CD4-positive, alpha-beta T cell treated with Interleukin-4 for 4 hours (primary cell): ENCODE data around the gene SLC35F4.
"Not testable (repeated sequence)": the region's sequence is repeated elsewhere in the genome, so short reads cannot be mapped to it uniquely, and the experiment has no call there.

Experiments used
- DNase-seq: peaks from one replicate; pipeline ENCODE4 v3.0.0-alpha.2; 2020

The SLC35F4 gene

GRCh38 chr14:57771801-57772200 is 94.1 kb downstream of the SLC35F4 start:
- DNase-seq: no peak

GRCh38 chr14:57769863-57770523 is 95.9 kb downstream of the SLC35F4 start:
- no peak for DNase-seq

- no peak for DNase-seq
Measured at GRCh38 chr14:57761800-57762199, 104.1 kb downstream of the SLC35F4 start.

GRCh38 chr14:57760896-57761295 is 105.0 kb downstream of the SLC35F4 start:
- DNase-seq: no peak

- DNase-seq: no peak
Measured at GRCh38 chr14:57755018-57755521, 110.8 kb downstream of the SLC35F4 start.

- DNase-seq: no peak
Measured at GRCh38 chr14:57754527-57754926, 111.4 kb downstream of the SLC35F4 start.

DNA sequence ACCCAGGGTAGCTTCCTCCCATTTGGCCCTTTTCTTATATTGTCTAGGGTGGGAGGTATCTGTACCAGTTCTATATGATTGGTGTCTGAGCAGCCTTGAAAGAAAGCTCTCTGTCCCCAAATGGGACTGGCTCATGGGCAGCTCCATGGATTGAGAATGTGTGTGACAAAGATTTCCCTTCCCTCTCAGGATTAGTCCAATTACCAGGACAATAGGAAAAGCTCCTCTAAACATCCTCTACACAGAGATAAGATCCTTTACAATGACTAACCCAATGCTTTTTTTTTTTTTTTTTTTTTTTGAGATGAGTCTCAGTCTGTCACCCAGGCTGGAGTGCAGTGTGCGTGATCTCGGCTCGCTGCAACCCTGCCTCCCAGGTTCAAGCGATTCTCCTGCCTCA is 112.1 kb downstream of the SLC35F4 start:
- no peak for DNase-seq

GRCh38 chr14:57752142-57752695 is 113.7 kb downstream of the SLC35F4 start:
- DNase-seq: not testable (repeated sequence)

GRCh38 chr14:57751400-57751799 is 114.5 kb downstream of the SLC35F4 start:
- no peak for DNase-seq

DNA sequence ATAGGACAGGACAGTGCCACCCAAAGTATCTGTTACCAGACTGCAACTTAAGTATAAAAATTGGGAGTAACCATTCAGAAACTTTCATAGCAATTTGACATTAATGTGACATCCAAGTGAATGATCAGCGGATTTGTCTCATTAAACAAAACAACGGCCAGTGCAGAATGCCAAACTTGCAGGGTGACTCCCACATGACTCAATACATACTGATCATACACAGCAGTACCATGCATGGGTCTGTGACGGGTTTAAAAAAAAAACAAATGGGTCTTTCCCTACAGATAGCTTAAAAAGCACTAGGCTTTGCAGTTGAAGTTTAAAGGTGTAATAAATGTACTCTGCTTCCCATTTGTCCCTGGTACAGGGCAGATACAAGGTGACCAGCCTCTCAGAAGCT is 116.6 kb downstream of the SLC35F4 start:
- DNase-seq: no peak

GRCh38 chr14:57748279-57748678 is 117.6 kb downstream of the SLC35F4 start:
- DNase-seq: no peak

DNA sequence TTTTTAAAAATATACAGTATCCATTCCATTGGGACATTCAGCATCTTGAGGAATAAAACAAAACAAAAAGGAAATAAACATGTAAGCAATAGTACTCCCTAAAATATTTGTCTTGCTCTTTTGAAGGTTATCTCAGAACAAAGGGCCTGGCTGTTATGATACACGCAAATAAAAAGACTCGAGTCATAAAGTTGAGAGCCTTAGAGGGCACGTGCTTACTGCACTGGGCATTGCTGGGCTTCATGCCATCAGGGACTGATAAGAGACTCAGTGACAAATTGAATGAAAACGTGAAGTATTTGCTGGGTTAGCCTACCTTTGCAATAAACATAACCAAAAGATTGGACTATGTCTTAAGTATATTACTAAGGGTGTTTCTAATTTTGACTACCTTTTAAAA is 118.9 kb downstream of the SLC35F4 start:
- DNase-seq: no peak

- no peak for DNase-seq
Measured at GRCh38 chr14:57746563-57746962, 119.3 kb downstream of the SLC35F4 start.

- DNase-seq: no peak
Measured at GRCh38 chr14:57739516-57739915, 126.4 kb downstream of the SLC35F4 start.

GRCh38 chr14:57737598-57737997 is 128.3 kb downstream of the SLC35F4 start:
- DNase-seq: no peak

DNA sequence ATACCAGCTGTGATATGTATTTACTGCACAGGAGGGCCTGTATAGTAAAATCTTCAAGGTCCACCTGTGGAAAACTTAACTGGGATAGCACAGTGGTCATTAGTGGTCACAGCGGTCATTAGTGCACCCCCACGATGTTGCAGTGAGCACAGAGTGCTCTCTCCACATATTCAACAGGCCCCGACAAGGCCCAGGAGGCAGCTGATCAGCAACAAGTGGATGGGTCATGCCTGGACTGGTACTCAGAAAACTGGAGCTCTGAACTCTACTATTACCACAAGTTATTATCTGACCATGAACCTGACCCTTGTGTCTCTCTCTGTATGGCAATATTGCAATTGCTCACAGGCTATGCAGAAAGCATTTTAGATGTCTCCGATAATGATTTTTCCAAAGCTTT is 129.5 kb downstream of the SLC35F4 start:
- DNase-seq: no peak

DNA sequence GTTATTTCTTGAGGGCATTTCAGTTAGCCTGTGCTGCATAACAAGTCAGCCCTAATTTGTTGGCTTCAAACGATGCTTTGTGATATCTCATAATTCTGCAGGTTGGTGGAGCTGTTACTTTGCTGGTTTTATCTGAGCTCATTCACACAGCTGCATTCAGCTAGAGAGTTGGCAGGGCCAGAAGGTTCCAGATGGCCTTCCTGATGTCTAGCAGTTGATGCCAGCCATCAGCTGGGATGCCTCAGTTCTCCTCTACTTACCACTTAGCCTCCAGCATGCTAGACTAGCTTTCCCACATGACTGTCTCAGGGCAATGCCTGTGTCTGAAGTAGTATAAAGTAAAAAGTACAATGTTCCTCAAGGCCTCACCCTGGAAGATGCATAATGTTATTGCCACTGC is 130.6 kb downstream of the SLC35F4 start:
- DNase-seq: no peak

GRCh38 chr14:57732463-57733285 is 133.2 kb downstream of the SLC35F4 start:
- no peak for DNase-seq

GRCh38 chr14:57729208-57730187 is 136.4 kb downstream of the SLC35F4 start:
- no peak for DNase-seq

DNA sequence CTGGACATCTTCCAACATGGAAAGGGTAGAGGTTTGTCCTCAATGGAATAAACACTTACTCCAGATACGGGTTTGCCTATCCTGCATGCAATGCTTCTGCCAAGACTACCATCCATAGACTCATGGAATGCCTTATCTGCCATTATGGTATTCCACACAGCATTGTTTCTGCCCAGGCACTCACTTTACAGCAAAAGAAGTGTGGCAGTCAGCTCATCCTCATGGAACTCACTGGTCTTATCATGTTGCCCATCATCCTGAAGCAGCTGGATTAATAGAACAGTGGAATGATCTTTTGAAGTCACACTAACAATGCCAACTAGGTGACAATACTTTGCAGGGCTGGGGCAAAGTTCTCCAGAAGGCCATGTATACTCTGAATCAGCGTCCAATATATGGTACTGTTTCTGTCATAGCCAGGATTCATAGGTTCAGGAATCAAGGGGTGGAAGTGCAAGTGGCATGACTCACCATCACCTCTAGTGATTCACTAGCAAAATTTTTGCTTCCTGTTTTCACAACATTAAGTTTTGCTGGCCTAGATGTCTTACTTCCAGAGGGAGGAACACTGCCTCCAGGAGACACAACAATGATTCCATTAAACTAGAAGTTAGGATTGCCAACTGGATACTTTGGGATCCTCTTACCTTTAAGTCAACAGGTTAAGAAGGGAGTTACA is 140.4 kb downstream of the SLC35F4 start:
- DNase-seq: no peak

DNA sequence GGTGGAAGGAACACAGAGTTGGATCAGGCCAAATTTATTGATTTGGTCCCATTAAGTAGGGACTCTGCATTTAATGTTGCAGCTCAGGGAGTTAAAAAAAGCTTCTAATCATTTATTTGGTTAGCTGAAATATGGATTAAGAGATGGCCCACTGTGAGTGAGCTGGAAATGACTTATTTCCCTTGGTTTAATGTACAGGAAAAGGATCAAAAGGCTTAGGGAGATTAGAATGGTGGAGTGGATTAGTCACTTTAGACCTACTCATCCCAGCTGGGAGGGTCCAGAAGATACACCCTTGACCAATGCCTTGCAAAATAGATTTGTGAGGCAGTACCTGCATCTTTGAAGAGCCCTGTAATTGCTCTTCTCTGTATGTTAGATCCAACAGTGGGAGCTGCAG is 143.8 kb downstream of the SLC35F4 start:
- not testable (repeated sequence) for DNase-seq

DNA sequence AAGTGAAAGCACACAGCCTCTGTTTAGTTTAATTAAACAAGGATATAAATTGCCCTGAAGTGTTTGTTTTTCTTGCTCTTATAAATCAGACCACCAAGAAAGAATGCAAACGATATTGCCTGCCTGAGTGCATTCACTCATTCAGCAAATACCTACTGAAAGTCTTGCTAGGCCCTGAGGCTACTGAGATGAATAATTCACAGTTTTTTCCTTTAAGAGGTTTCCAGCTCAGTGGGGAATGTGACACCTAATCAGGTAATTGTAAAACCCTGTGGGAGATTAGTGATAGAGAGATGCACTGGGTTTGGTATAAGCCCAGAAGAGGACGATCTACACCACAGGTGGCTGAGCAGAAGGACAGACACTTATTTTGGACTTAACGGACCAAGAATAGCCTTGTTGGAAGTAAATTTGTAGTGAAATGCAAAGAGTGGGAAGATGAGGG is 151.4 kb downstream of the SLC35F4 start:
- no peak for DNase-seq
